OCI-LY7 (cell line): ENCODE measurements around the gene KRT6A. TPM values are rescaled to one million over a fixed set of nuclear protein-coding genes. Genes with fewer than 3 reads are reported as not detected.

Experiments used
- BruUV-seq: library from RNA; stranded (reverse); fragments of 400-500 nt; replicated peaks from 2 replicates; lab custom pipeline; 2021; lab: Mats Ljungman, UMichigan
- CTCF ChIA-PET: fragments of 300-600 bp; sonication (Branson Sonifier 250); formaldehyde crosslinking; loops from one replicate; lab custom pipeline; 2022; ENCODE audit warnings: antibody characterized with exemption; ENCODE audit not compliant: unreplicated experiment; lab: Charles Lee
- POLR2A ChIA-PET: fragments of 300-600 bp; sonication (Branson Sonifier 250); formaldehyde crosslinking; loops from one replicate; lab custom pipeline; 2022; ENCODE audit warnings: antibody characterized with exemption; lab: Charles Lee
- DNase-seq: peaks from one replicate; pipeline ENCODE4 v3.0.0-alpha.2; 2015; ENCODE audit warnings: low spot score
- H2AFZ ChIP-seq: fragments of 200-600 bp; sonication (generic), shearing (Covaris generic); 2 replicates; pipeline ENCODE4 v1.6.1; 2014; ENCODE audit warnings: mild to moderate bottlenecking, antibody characterized with exemption, low read length, moderate library complexity
- H3K27ac ChIP-seq: fragments of 200-600 bp; sonication (generic); 2 replicates; pipeline ENCODE4 v1.5.1; 2014; ENCODE audit warnings: mixed run types, low read depth, mild to moderate bottlenecking, moderate library complexity, low read length, inconsistent platforms; ENCODE audit not compliant: poor library complexity, severe bottlenecking
- H3K36me3 ChIP-seq: fragments of 200-600 bp; sonication (generic); 2 replicates; pipeline ENCODE4 v1.6.1; 2014; ENCODE audit warnings: mild to moderate bottlenecking, antibody characterized with exemption, low read length, moderate library complexity, mixed read lengths; ENCODE audit not compliant: insufficient read depth
- H3K4me1 ChIP-seq: fragments of 200-600 bp; sonication (generic); 2 replicates; pipeline ENCODE4 v1.5.1; 2014; ENCODE audit warnings: mild to moderate bottlenecking, low read length; ENCODE audit not compliant: insufficient read depth, poor library complexity, severe bottlenecking
- H3K4me2 ChIP-seq: fragments of 200-600 bp; sonication (generic); 2 replicates; pipeline ENCODE4 v1.6.1; 2014; ENCODE audit warnings: mild to moderate bottlenecking, low read length
- H3K4me3 ChIP-seq: fragments of 200-600 bp; sonication (generic); 2 replicates; pipeline ENCODE4 v1.5.1; 2014; ENCODE audit warnings: mild to moderate bottlenecking, low read depth, low read length; ENCODE audit not compliant: poor library complexity, severe bottlenecking
- H3K79me2 ChIP-seq: fragments of 200-600 bp; sonication (generic); 2 replicates; pipeline ENCODE4 v1.6.1; 2016; ENCODE audit warnings: low read depth, mild to moderate bottlenecking, low read length, moderate library complexity, mixed read lengths; ENCODE audit not compliant: insufficient read depth
- H3K9me2 ChIP-seq: fragments of 200-600 bp; sonication (generic); 2 replicates; pipeline ENCODE4 v1.6.1; 2016; ENCODE audit warnings: mild to moderate bottlenecking, low read length, mixed read lengths; ENCODE audit not compliant: insufficient read depth
- H3K9me3 ChIP-seq: fragments of 200-600 bp; sonication (generic); 2 replicates; pipeline ENCODE4 v1.6.1; 2014; ENCODE audit warnings: mild to moderate bottlenecking, mixed run types, low read length, mixed read lengths
- H4K20me1 ChIP-seq: fragments of 200-600 bp; sonication (generic); 2 replicates; pipeline ENCODE4 v1.6.1; 2014; ENCODE audit warnings: mild to moderate bottlenecking, antibody characterized with exemption, low read length, moderate library complexity, mixed read lengths; ENCODE audit not compliant: insufficient read depth
- CTCF ChIP-seq: fragments of 200-600 bp; sonication (generic); conservative IDR thresholded peaks from 2 replicates; pipeline ENCODE4 v1.5.1; 2014; ENCODE audit warnings: mild to moderate bottlenecking, antibody characterized with exemption, low read length, moderate library complexity, mixed read lengths
- EZH2phosphoT487 ChIP-seq: fragments of 200-600 bp; sonication (generic); IDR thresholded peaks from 2 replicates; pipeline ENCODE4 v1.6.1; 2018; ENCODE audit warnings: low read depth, borderline replicate concordance, mild to moderate bottlenecking, mixed run types, antibody characterized with exemption, low read length, moderate library complexity, mixed read lengths
- intact Hi-C: fragments of 100-400 bp; cut with micrococcal nuclease; formaldehyde crosslinking; loops from one replicate; pipeline ENCODE4 v1.10.0; 2022; ENCODE audit not compliant: unreplicated experiment
- total RNA-seq, 2 experiments: library from RNA; depleted of rRNA in 1 of 2; stranded (reverse); fragments of >200 nt in 1 of 2; shearing (Covaris generic) in 1 of 2; gene quantifications; 2 replicates each; pipeline ENCODE4 v1.2.3, GENCODE V29; 2014 to 2022

Gene KRT6A
- total RNA-seq, 2 experiments from 2014 or later, result 0.74 TPM; not detected in 1

- ChIA-PET POLR2A (no interaction called here), CTCF (no interaction called here)
- Histone ChIP-seq H3K9me2 (no peaks in the 10 kb centered on the region), H3K79me2 (no peaks in the 10 kb centered on the region), H3K4me2 (no peak overlapping the region), H3K4me1 (no peaks in the 10 kb centered on the region), H3K9me3 (no peaks in the 10 kb centered on the region), H3K36me3 (no peaks in the 10 kb centered on the region), H3K4me3 (no peak overlapping the region), H4K20me1 (no peaks in the 10 kb centered on the region), H2AFZ (no peak overlapping the region), H3K27ac (no peak overlapping the region)
- no peak for DNase-seq
- TF ChIP-seq EZH2phosphoT487 (no peak), CTCF (no peak)
- intact Hi-C loops, result no loop called here
- BruUV-seq, result no TSS peak
Observed at GRCh38 chr12:52441320-52441911, 51.6 kb downstream of the KRT6A start.

GRCh38 chr12:52440821-52441319 is 52.2 kb downstream of the KRT6A start:
- BruUV-seq, result no TSS peak
- H3K9me2 ChIP-seq, result no peaks in the 10 kb centered on the region
- H3K4me2 ChIP-seq, result no peak overlapping the region
- H3K4me1 ChIP-seq, result no peaks in the 10 kb centered on the region
- no peak overlapping the region for H2AFZ ChIP-seq
- TF ChIP-seq EZH2phosphoT487 (no peak), CTCF (no peak)
- no peak overlapping the region for H3K27ac ChIP-seq
- POLR2A ChIA-PET, result no interaction called here
- CTCF ChIA-PET, result no interaction called here
- no peak for DNase-seq
- no peaks in the 10 kb centered on the region for H4K20me1 ChIP-seq
- H3K79me2 ChIP-seq, result no peaks in the 10 kb centered on the region
- no peak overlapping the region for H3K4me3 ChIP-seq
- no peaks in the 10 kb centered on the region for H3K9me3 ChIP-seq
- intact Hi-C loops, result no loop called here
- no peaks in the 10 kb centered on the region for H3K36me3 ChIP-seq

- Histone ChIP-seq H3K79me2 (no peaks in the 10 kb centered on the region), H3K4me1 (no peaks in the 10 kb centered on the region), H4K20me1 (no peaks in the 10 kb centered on the region), H2AFZ (no peak overlapping the region), H3K27ac (no peak overlapping the region), H3K4me3 (no peak overlapping the region), H3K36me3 (no peaks in the 10 kb centered on the region), H3K9me2 (no peaks in the 10 kb centered on the region), H3K9me3 (no peaks in the 10 kb centered on the region), H3K4me2 (no peak overlapping the region)
- intact Hi-C loops, result no loop called here
- ChIA-PET CTCF (no interaction called here), POLR2A (no interaction called here)
- TF ChIP-seq CTCF (no peak), EZH2phosphoT487 (no peak)
- no TSS peak for BruUV-seq
- no peak for DNase-seq
Observed at GRCh38 chr12:52439845-52440244, 53.2 kb downstream of the KRT6A start.
